Endothelial cell of hepatic sinusoid (primary cell): ENCODE data around the gene ME3.

Experiments
- in situ Hi-C: cut with HindIII; loops from 2 replicates; pipeline ENCODE4 v1.10.0; 2017; ENCODE audit warnings: low sequenced_read_pairs

The ME3 gene

DNA sequence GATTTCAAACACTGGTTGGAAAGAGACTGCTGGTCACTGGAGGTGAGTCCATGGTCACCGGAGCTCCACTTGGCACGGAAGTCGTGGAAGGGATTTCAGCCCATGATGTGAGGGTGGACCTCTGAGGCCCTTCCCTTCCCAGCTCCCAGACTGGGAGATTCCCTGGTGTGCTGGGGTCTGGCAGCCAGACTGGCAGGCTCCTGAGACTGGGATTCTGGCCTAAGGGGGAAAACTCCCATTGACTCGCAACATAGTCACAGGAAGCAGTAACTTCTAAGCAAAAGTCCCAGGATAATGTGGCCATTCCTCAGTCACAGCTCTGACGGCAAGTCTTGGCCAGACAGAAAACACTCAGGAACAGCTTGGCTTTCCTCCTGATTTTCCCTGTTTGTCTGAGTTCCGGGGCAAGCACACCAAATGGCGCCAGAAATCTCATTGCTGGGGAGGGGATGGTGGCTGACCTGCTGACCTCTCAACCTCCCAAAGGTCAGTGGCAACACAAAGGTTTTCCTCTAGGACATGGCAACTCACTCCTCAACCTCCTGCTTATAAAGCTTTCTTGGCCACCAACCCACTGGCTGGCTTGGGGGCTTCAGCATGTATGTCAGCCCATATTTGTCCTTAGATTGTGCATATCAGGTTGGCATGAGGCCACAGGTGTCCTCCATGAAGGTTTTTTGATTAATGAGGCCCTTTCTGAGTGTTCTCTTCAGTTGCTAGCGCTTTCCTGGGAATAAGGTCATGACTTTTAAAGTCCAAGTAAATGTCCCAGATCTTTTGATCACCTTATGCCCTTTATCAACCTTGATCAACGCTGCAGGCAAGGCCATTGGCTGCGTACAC, 198.2 kb downstream of the ME3 start:
- in situ Hi-C loops = loop anchor here (10.0 kb wide), 1 partner anchor 331 kb away; the partner anchor contains the start of gene PRSS23

GRCh38 chr11:86469491-86470388, 202.7 kb downstream of the ME3 start:
- in situ Hi-C loops = loop anchor here (10.0 kb wide), 1 partner anchor 335 kb away; the partner anchor contains the start of gene PRSS23

DNA sequence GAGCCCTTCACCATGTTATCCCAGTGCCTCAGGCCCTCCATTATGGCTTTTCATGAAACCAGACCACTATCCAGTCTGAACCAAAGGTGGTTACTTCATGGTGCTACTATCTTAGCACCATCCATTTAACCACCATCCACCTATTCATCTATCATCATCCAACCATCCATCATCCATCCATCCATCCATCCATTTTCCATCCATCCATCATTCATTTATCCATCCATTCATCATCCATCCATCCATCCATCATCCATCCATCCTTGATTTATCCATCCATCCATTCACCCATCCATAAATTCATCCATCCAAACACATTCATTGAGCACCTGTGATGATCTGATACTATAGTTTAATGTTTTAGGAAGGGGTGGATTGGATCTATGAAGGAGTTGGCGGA, 204.2 kb downstream of the ME3 start:
- in situ Hi-C loops = no loop called here

- in situ Hi-C loops = no loop called here
Measured at GRCh38 chr11:86464509-86465221, 207.8 kb downstream of the ME3 start.

DNA sequence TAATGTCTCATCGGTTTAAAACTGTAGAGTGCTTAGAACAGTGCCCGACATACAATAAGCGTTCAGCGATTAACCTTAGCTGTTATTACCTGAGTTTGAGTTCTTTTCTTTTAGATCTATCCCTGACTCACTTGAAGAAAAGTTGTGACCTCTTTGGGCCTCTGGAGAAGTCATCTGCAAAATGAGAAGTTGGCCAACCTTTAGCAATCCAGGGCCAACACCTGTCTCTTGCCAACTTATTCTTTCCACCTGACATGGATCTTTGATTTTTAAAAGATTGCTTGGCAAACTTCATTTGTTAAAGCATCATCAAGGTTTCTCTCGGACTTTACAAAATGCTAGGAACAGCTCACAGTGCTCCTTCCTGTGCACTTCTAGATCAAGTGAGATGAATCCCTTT, 208.5 kb downstream of the ME3 start:
- in situ Hi-C loops = no loop called here

DNA sequence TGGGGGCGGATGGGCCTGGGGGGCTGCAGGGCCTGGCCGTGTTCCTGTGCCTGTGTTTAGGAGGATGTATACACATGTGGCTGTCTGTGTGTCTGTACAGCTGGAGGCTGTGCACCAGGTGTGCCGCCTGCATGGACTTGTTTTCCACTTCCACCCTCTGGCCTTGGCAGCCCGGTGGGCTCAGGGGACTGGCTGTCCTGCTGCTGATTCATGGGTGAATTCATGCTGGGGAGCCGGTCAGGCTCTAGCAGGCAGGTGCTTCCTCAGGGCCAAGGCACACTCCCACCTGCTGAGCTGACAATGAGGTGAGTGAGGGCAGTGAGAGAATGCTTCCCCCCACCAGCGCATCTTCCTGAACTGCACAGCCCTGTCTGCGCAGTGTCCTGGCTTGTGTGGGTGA, 209.3 kb downstream of the ME3 start:
- in situ Hi-C loops = no loop called here

GRCh38 chr11:86461892-86462291, 210.5 kb downstream of the ME3 start:
- in situ Hi-C loops = no loop called here

GRCh38 chr11:86460461-86461385, 211.7 kb downstream of the ME3 start:
- in situ Hi-C loops = no loop called here

- in situ Hi-C loops = no loop called here
Measured at GRCh38 chr11:86459682-86460460, 212.5 kb downstream of the ME3 start.

DNA sequence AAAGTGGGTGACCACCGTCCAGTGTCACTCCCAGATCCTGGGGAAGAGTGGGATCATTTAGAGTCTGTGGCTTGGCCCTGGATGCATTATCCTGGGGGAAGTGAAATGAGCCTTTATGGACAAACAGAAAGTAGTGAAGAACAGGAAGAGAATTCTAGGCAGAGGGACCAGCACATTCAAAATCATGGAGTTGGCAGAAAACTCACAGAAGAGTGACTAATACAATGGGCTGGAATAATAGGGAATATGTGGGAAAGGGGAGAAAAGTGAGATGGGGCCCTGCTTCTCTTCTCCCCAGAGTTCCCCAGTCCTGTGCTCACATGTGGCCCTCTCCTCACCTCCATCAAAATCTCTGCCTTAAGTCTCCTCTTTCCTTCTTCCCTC, 213.4 kb downstream of the ME3 start:
- in situ Hi-C loops = no loop called here

DNA sequence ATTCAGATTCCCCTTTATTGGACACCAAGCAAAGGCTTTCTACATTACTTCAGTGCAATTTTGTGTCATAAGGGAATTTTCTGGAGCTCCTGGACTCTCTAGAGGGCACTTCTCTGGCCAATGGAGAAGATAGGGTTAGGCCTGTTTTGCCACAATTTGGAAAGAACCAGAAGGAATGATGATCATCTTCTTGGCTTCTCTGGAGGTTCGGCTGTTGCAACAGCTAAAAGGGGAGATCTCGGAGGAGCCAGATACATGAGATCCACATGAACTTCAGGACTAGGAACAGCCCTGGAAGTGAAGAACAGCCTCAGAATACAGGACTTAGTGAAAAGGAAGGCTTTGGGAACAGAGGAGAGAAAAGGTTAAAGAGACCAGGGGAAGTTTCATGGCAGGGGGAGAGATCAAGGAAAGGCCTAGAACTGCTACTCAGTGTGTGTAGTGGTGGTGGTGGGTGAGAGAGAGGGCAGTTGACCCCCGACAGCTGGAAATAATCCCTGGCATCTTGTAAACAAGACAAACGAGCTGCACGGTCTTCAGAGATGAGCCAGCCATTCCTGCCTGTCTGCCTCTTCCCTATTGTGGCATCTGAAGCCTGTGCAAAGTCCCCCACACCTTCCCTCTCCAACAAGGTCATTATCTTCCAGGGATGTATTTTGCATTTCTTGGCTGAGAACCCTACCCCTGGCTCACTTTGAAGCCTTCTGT, 214.0 kb downstream of the ME3 start:
- in situ Hi-C loops = no loop called here

DNA sequence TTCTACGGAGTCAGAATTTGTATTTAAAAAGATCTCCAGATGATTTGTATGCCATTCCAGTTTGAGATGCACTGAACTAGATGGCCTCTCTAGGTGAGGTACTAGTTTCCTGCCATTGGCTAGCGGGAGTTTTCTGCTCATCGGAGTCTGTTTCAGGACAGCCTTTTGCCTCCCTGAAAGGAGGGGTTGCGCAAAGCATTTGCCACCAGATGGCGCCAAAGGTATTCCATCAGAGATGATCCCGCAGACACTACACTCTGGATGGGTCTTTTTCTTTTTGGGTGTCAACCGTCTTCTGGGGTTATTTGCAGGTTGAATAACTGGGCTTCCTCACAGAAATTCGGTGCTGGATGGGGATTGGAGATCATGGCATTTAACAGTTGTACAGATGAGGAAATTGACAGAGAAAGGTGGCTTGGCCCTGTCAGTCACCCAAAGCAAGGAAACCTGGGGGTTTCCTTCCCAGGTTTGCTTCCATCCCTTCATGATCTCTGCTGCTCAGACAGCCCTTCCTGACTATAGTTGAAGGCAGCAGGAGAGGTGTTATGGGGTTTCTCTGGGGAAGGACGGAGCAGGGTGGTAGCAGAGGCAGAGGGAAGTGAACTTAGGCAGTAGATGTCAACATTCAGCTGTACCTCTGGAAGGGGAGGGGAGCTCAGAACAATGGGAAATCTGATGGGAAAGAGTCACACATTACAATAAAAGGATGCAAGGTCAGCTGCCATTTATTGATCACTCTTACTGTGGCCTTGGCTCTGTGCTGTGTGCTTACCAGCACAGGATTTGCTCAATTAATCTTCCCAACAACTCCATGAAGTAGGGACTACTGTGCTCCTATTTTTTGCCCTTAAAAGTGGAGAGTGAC, 216.1 kb downstream of the ME3 start:
- in situ Hi-C loops = no loop called here

DNA sequence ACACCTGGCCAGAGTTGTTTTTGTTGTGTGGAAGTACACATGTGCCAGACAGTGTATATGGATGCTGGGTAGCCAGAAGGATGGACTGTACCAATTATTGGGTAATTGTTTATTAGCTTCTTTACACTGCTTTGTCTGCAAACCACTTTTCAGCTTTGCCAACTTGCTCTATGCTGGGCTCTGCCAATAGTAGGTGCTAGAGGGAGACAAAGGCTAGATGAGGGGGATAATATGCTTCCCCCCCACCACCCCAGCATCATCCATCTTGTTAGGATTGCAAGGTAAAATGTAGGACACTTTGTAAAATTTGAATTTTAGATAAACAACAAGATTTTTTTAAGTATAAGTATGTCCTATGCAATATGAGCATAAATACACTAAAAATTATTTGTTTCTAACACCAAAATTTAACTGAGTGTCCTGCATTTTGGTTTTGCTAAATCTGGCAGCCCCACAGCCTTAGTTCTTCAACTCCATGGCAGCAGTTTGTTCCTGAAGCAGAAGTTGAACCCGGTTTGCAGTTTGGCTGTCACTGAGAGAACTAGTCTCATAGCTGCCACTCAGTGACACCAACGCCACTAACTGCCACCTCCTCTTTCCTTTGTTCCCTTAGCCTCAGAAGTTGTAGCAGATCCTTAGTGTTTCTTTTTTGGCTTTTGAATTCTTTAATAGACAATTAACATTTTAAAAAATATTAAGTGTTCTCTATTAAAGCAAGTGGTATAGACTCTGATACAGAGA, 219.0 kb downstream of the ME3 start:
- in situ Hi-C loops = no loop called here

DNA sequence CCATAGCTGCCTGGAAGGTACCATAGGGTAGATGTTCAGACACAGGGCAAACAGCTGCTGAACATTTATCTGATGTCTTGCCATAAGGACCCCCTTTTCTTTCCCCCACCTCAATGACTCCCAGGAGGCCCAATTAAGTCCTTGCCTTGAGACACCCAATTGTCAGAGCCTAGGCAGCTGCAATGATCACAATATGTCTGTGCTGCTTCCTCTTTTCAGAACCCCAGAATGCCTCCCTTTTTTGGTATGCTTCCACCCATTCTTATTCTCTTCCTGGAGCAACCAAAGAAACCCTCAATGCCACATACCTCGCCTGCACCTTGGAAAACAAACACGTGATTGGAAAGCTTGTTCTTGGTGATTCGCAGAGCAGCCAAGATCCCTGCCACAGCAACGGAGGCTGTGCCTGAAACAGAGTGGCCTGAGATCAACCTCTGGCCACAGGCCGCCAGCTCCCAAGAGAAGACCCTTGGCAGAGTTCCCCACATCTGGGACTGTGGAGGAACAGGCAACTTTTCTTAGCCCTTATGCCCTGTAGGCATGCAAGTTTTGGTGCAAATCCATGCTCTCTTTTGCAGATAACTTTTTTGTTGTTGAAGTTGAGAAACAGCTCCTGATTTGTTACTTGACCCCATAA, 222.3 kb downstream of the ME3 start:
- in situ Hi-C loops = no loop called here

GRCh38 chr11:86447763-86448480, 224.5 kb downstream of the ME3 start:
- in situ Hi-C loops = no loop called here

DNA sequence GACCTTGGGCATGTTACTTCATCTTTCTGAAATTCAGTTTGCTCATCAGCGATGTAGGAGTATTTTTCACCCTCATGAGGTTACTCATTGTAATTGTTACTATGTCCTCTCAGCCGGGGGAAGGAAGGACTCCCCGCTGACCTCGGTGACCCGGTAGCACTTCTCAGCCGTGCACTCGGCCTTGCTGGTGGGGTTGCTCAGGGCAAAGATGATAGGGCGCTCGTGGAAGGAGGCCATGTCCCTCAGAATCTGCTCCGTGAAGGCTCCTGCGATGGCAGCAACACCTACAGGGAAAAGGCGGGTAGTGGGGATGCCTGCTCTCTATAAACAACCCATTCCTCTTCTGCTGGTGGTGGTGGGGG, 225.5 kb downstream of the ME3 start:
- in situ Hi-C loops = no loop called here
